H9 (cell line): Measurements from ENCODE around the gene IKBKG. TPM values are rescaled to one million over a fixed set of nuclear protein-coding genes. Genes with fewer than 3 reads are reported as not detected.

ENCODE experiments used
- DNase-seq: peaks from one replicate; pipeline ENCODE4 v3.0.0-alpha.2; 2017
- H2AFZ ChIP-seq: one replicate; pipeline ENCODE4 v1.6.1; 2013; ENCODE audit warnings: mild to moderate bottlenecking, low read length, control low read depth, moderate library complexity
- H2AK5ac ChIP-seq: 2 replicates; pipeline ENCODE4 v1.6.1; 2013; ENCODE audit warnings: low read length, control low read depth, mixed read lengths; ENCODE audit not compliant: insufficient read length
- H2BK120ac ChIP-seq: one replicate; pipeline ENCODE4 v1.6.1; 2013; ENCODE audit warnings: low read depth, mild to moderate bottlenecking, low read length, control low read depth, inconsistent platforms; ENCODE audit not compliant: poor library complexity, severe bottlenecking
- H2BK12ac ChIP-seq: 2 replicates; pipeline ENCODE4 v1.6.1; 2013; ENCODE audit warnings: low read length, control low read depth, mixed read lengths, low read depth; ENCODE audit not compliant: insufficient read length
- H2BK15ac ChIP-seq: 2 replicates; pipeline ENCODE4 v1.6.1; 2013; ENCODE audit warnings: low read depth, low read length, control low read depth
- H2BK20ac ChIP-seq: one replicate; pipeline ENCODE4 v1.6.1; 2013; ENCODE audit warnings: low read depth, mild to moderate bottlenecking, low read length, control low read depth, inconsistent platforms; ENCODE audit not compliant: poor library complexity, severe bottlenecking
- H2BK5ac ChIP-seq: 2 replicates; pipeline ENCODE4 v1.6.1; 2013; ENCODE audit warnings: low read length, control low read depth, mixed read lengths; ENCODE audit not compliant: insufficient read length
- H3K14ac ChIP-seq: 2 replicates; pipeline ENCODE4 v1.6.1; 2013; ENCODE audit warnings: low read length, control low read depth; ENCODE audit not compliant: insufficient read depth
- H3K18ac ChIP-seq: 2 replicates; pipeline ENCODE4 v1.6.1; 2013; ENCODE audit warnings: low read depth, mild to moderate bottlenecking, mixed read lengths, low read length, control low read depth; ENCODE audit not compliant: insufficient read length
- H3K23ac ChIP-seq: 2 replicates; pipeline ENCODE4 v1.6.1; 2013; ENCODE audit warnings: low read length, control low read depth, mixed read lengths, low read depth; ENCODE audit not compliant: insufficient read length
- H3K23me2 ChIP-seq: 2 replicates; pipeline ENCODE4 v1.6.1; 2013; ENCODE audit warnings: low read depth, mild to moderate bottlenecking, mixed read lengths, low read length, control low read depth; ENCODE audit not compliant: insufficient read length, poor library complexity, severe bottlenecking
- H3K27ac ChIP-seq: 2 replicates; pipeline ENCODE4 v1.5.1; 2013; ENCODE audit warnings: low read length, control low read depth, mixed read lengths, low read depth; ENCODE audit not compliant: insufficient read length
- H3K27me3 ChIP-seq: 2 replicates; pipeline ENCODE4 v1.6.1; 2013; ENCODE audit warnings: low read length, control low read depth, inconsistent platforms; ENCODE audit not compliant: insufficient read depth
- H3K4ac ChIP-seq: 2 replicates; pipeline ENCODE4 v1.6.1; 2013; ENCODE audit warnings: low read depth, mild to moderate bottlenecking, control low read depth, inconsistent platforms, low read length, moderate library complexity
- H3K4me1 ChIP-seq: 2 replicates; pipeline ENCODE4 v1.6.1; 2013; ENCODE audit warnings: low read length, control low read depth, inconsistent platforms; ENCODE audit not compliant: insufficient read depth
- H3K4me2 ChIP-seq: 2 replicates; pipeline ENCODE4 v1.6.1; 2013; ENCODE audit warnings: low read length, control low read depth, mixed read lengths; ENCODE audit not compliant: insufficient read length, insufficient read depth
- H3K56ac ChIP-seq: 2 replicates; pipeline ENCODE4 v1.6.1; 2013; ENCODE audit warnings: low read depth, mild to moderate bottlenecking, mixed read lengths, low read length, control low read depth; ENCODE audit not compliant: insufficient read length
- H3K79me1 ChIP-seq: 2 replicates; pipeline ENCODE4 v1.6.1; 2013; ENCODE audit warnings: low read depth, mild to moderate bottlenecking, moderate library complexity, low read length, control low read depth, inconsistent platforms; ENCODE audit not compliant: insufficient read depth, poor library complexity, severe bottlenecking
- H3K79me2 ChIP-seq: 2 replicates; pipeline ENCODE4 v1.6.1; 2013; ENCODE audit warnings: low read length, control low read depth, inconsistent platforms; ENCODE audit not compliant: insufficient read depth
- H3K9ac ChIP-seq: 2 replicates; pipeline ENCODE4 v1.6.1; 2013; ENCODE audit warnings: low read length, control low read depth, mixed read lengths; ENCODE audit not compliant: insufficient read length; ENCODE audit errors: extremely low read depth
- H3K9me3 ChIP-seq: one replicate; pipeline ENCODE4 v1.6.1; 2013; ENCODE audit warnings: low read depth, low read length, inconsistent platforms; ENCODE audit not compliant: control insufficient read depth
- H3T11ph ChIP-seq: one replicate; pipeline ENCODE4 v1.6.1; 2013; ENCODE audit warnings: mild to moderate bottlenecking, low read length, control low read depth, inconsistent platforms
- H4K20me1 ChIP-seq: one replicate; pipeline ENCODE4 v1.6.1; 2013; ENCODE audit not compliant: control insufficient read depth, insufficient read length, insufficient read depth
- H4K5ac ChIP-seq: 2 replicates; pipeline ENCODE4 v1.6.1; 2013; ENCODE audit warnings: low read depth, mild to moderate bottlenecking, mixed read lengths, low read length, control low read depth; ENCODE audit not compliant: insufficient read length
- H4K8ac ChIP-seq: replicated peaks from 2 replicates; pipeline ENCODE4 v1.6.1; 2013; ENCODE audit warnings: low read length, control low read depth, mixed read lengths, low read depth; ENCODE audit not compliant: insufficient read length
- H4K91ac ChIP-seq: 2 replicates; pipeline ENCODE4 v1.6.1; 2013; ENCODE audit warnings: low read depth, mild to moderate bottlenecking, moderate library complexity, mixed read lengths, low read length, control low read depth; ENCODE audit not compliant: insufficient read length
- H3K27ac Mint-ChIP-seq, 3 experiments: 2 replicates in 2 of 3; 3 replicates in 1 of 3; pipeline ENCODE4 v1.8.0; 2020 to 2021; ENCODE audit warnings: mixed read lengths in 3 of 3, mild to moderate bottlenecking in 1 of 3, moderate library complexity in 1 of 3
- H3K27me3 Mint-ChIP-seq: 2 replicates; pipeline ENCODE4 v1.8.0; 2021; ENCODE audit warnings: low read depth, mild to moderate bottlenecking, moderate library complexity, mixed read lengths
- H3K36me3 Mint-ChIP-seq, 3 experiments: 2 replicates in 2 of 3; 3 replicates in 1 of 3; pipeline ENCODE4 v1.8.0; 2020 to 2021; ENCODE audit warnings: low read depth in 3 of 3, mixed read lengths in 3 of 3; ENCODE audit not compliant: insufficient read depth in 1 of 3
- H3K4me1 Mint-ChIP-seq, 2 experiments: 2 replicates each; pipeline ENCODE4 v1.8.0; 2020; ENCODE audit warnings: mixed read lengths in 2 of 2
- H3K4me3 Mint-ChIP-seq, 2 experiments: 2 replicates in 1 of 2; 3 replicates in 1 of 2; pipeline ENCODE4 v1.8.0; 2020 to 2021; ENCODE audit warnings: mild to moderate bottlenecking in 2 of 2, mixed read lengths in 2 of 2, moderate library complexity in 1 of 2
- H3K9me3 Mint-ChIP-seq, 2 experiments: 2 replicates in 1 of 2; 3 replicates in 1 of 2; pipeline ENCODE4 v1.8.0; 2020; ENCODE audit warnings: mild to moderate bottlenecking in 2 of 2, mixed read lengths in 2 of 2, moderate library complexity in 1 of 2
- CTCF ChIP-seq: fragments of 200-600 bp; sonication (generic); conservative IDR thresholded peaks from 3 replicates; pipeline ENCODE4 v1.8.0; 2021; ENCODE audit warnings: antibody characterized with exemption, mild to moderate bottlenecking
- WGBS: extraction: QIAGEN DNeasy Blood & Tissue Kit; methylation state at CpG from one replicate; pipeline ENCODE4 v1.1.7; 2013; ENCODE audit warnings: missing lambda C conversion rate, low lambda C conversion rate, mixed read lengths; ENCODE audit not compliant: insufficient read length; ENCODE audit errors: extremely low coverage; 5-methylcytosine and 5-hydroxymethylcytosine counted together
- total RNA-seq: library from RNA; stranded (reverse); gene quantifications from 2 replicates; pipeline ENCODE4 v1.2.1, GENCODE V29; 2021

The IKBKG gene
- total RNA-seq, 1 experiment from 2014 or later: 17.8 TPM

- Histone ChIP-seq H3K14ac (no peak overlapping the region), H2BK15ac (no peak overlapping the region), H2BK20ac (no peak overlapping the region), H3K27me3 (no peaks in the 10 kb centered on the region; the same call in 1 of the 2 replicates), H3K4ac (no peak overlapping the region), H2BK120ac (no peak overlapping the region), H3K23ac (no peak overlapping the region), H3K9ac (peak overlapping the region; percentile 11), H4K20me1 (no peaks in the 10 kb centered on the region), H3K18ac (peak overlapping the region; percentile 68), H4K8ac (no peak overlapping the region), H2AK5ac (no peak overlapping the region), H4K91ac (no peak overlapping the region), H3K79me1 (no peaks in the 10 kb centered on the region), H3K4me1 (no peaks in the 10 kb centered on the region), H3K4me2 (peak overlapping the region; percentile 71), H2BK5ac (no peak overlapping the region), H3K9me3 (peaks cover 13% of the 10 kb centered on the region), H2BK12ac (no peak overlapping the region), H3T11ph (no peak overlapping the region), H2AFZ (no peak overlapping the region), H3K56ac (no peak overlapping the region), H3K27ac (peak overlapping the region; percentile 33), H3K79me2 (no peaks in the 10 kb centered on the region), H3K23me2 (peaks cover 15% of the 10 kb centered on the region), H4K5ac (no peak overlapping the region)
- Mint-ChIP-seq H3K9me3 (peaks cover 45 to 48% of the 10 kb centered on the region in 2 experiments), H3K27ac (peak overlapping the region; percentile 94 to 99 (median 95); a peak in 6 of 7 replicates), H3K27me3 (peaks cover 18% of the 10 kb centered on the region), H3K36me3 (peaks cover 3 to 7% (median 6%) of the 10 kb centered on the region in 3 experiments; a peak in 4 of 7 replicates), H3K4me1 (peaks cover 14 to 17% of the 10 kb centered on the region in 2 experiments), H3K4me3 (peak overlapping the region; percentile 60 to 82)
- no peak for TF ChIP-seq CTCF
- DNase-seq: peak; percentile 59
- WGBS: no CpG with 5 or more reads among the region's 19 CpGs
Measured at GRCh38 chrX:154516656-154517100, 30.7 kb upstream of the IKBKG start.
